Suprapubic skin (tissue), 4 donors: ENCODE results near the gene TMEM207. TPM values are rescaled to one million over a fixed set of nuclear protein-coding genes. Genes with fewer than 3 reads are reported as not detected.

Experiments used
- DNase-seq, 2 donors: peaks; one replicate each; pipeline ENCODE4 v3.0.0-alpha.2; 2019; ENCODE audit warnings: low spot score in 2 of 2
- H3K27ac ChIP-seq: fragments of 200-600 bp; sonication (generic); one replicate; pipeline ENCODE4 v1.5.1; 2019
- H3K27me3 ChIP-seq: fragments of 200-600 bp; sonication (generic); one replicate; pipeline ENCODE4 v1.5.1; 2019
- H3K36me3 ChIP-seq: fragments of 200-600 bp; sonication (generic); one replicate; pipeline ENCODE4 v1.5.1; 2019
- H3K4me1 ChIP-seq: fragments of 200-600 bp; sonication (generic); one replicate; pipeline ENCODE4 v1.5.1; 2019
- H3K4me3 ChIP-seq: fragments of 200-600 bp; sonication (generic); one replicate; pipeline ENCODE4 v1.5.1; 2019; ENCODE audit warnings: mild to moderate bottlenecking
- H3K9me3 ChIP-seq: fragments of 200-600 bp; sonication (generic); one replicate; pipeline ENCODE4 v1.5.1; 2019
- EP300 ChIP-seq: sonication (generic); formaldehyde crosslinking; IDR thresholded peaks from one replicate; pipeline ENCODE4 v1.6.1; 2017; ENCODE audit warnings: antibody characterized with exemption
- POLR2A ChIP-seq, 2 donors: fragments of 450-650 bp; IDR thresholded peaks; one replicate each; pipeline ENCODE4 v1.6.1; 2017; ENCODE audit warnings: antibody characterized with exemption in 2 of 2, mild to moderate bottlenecking in 2 of 2, moderate library complexity in 2 of 2
- POLR2AphosphoS5 ChIP-seq, 3 donors: sonication (generic); formaldehyde crosslinking; IDR thresholded peaks; one replicate each; pipeline ENCODE4 v1.6.1; 2017; ENCODE audit warnings: antibody characterized with exemption in 3 of 3
- WGBS: methylation state at CpG from one replicate; pipeline ENCODE4 v1.1.5; 2018; 5-methylcytosine and 5-hydroxymethylcytosine counted together
- total RNA-seq, 4 donors: library from RNA; depleted of rRNA; stranded (reverse); fragments of >200 nt; gene quantifications; one replicate each; pipeline ENCODE4 v1.1.0, GENCODE V29; 2016
- TF ChIP-seq, protein P1 (sequence below), 2 donors: fragments of 200-600 bp in 1 of 2; fragments of 450-650 bp in 1 of 2; sonication (generic) in 1 of 2; IDR thresholded peaks; one replicate each; pipeline ENCODE4 v1.5.1; 2016 to 2019; ENCODE audit warnings: antibody characterized with exemption in 2 of 2, mild to moderate bottlenecking in 1 of 2, moderate library complexity in 1 of 2

TMEM207 gene
- total RNA-seq, 4 donors from 2014 or later = not detected

DNA sequence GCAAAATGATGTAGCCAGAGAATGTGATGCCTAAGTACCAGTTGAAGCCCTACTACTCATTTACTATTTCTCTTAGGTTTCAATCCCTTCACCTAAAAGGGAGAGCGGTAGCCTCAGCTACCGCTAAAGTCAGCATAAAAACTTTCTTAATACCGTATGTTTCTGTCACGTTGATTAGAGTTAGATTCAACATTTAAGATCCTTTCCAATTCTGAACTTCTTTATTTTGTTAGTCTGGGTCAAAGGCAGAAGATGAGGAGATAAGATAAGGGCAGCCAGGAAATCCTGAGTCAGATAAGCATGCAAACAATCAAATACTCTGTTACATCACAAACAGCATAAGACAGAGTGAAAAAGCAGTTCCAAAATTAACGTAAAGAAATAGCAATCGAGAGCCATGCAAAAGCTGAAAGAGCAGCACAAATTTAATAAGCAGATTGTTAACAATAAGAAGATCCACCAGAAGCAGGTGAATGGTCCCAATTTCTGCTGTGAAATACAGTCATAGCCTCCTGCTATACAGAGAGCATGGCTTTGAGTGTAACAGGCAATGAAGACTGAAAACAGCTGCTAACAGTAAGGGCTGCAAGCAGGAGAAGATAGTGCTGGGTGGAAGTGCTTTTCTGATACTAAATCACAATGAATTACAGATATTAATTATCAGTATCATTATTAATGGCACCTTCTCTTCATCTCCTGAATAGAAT lies 3.0 kb downstream of the TMEM207 start:
- Histone ChIP-seq H3K4me1 (no peaks in the 10 kb centered on the region), H3K27me3 (peaks cover under 1% of the 10 kb centered on the region), H3K27ac (no peak overlapping the region), H3K4me3 (no peak overlapping the region), H3K9me3 (no peaks in the 10 kb centered on the region), H3K36me3 (no peaks in the 10 kb centered on the region)
- no peak for DNase-seq
- 47% methylated on average over 6 of the region's 6 CpGs for WGBS
- TF ChIP-seq POLR2A (IDR thresholded peaks at IDR 0.05) (no peak), EP300 (no peak), POLR2AphosphoS5 (IDR thresholded peaks at IDR 0.05) (no peak)
- TF ChIP-seq, protein P1, sequence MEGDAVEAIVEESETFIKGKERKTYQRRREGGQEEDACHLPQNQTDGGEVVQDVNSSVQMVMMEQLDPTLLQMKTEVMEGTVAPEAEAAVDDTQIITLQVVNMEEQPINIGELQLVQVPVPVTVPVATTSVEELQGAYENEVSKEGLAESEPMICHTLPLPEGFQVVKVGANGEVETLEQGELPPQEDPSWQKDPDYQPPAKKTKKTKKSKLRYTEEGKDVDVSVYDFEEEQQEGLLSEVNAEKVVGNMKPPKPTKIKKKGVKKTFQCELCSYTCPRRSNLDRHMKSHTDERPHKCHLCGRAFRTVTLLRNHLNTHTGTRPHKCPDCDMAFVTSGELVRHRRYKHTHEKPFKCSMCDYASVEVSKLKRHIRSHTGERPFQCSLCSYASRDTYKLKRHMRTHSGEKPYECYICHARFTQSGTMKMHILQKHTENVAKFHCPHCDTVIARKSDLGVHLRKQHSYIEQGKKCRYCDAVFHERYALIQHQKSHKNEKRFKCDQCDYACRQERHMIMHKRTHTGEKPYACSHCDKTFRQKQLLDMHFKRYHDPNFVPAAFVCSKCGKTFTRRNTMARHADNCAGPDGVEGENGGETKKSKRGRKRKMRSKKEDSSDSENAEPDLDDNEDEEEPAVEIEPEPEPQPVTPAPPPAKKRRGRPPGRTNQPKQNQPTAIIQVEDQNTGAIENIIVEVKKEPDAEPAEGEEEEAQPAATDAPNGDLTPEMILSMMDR (IDR thresholded peaks at IDR 0.05) = no peak

DNA sequence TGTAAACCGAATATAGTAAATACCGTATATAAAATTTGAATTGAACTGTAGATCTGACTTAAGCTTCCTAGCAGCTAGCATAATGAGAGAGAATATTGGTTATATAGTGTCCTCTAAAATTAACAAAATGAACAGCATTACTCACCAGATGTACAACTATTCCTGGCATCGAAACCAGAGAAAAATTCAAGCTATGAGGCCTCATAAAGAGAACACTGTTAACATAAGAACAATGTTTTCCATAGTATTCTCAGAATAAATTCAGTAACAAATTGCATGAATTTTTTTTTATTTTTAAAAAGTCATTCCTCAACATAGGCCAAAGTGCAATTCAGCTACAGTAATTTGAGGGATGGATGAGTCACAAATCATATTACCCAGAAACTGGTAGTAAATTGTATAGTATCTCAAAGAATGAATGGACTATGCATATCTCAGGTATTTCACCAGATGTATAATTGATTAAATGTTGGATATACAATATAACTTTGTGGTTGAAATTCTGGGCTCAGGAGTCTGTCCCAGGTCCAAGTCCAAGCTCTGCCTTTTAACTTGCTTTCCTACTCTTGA lies 5.0 kb downstream of the TMEM207 start:
- H3K27me3 ChIP-seq = no peaks in the 10 kb centered on the region
- WGBS = 84% methylated on average over 3 of the region's 3 CpGs
- H3K9me3 ChIP-seq = no peaks in the 10 kb centered on the region
- H3K27ac ChIP-seq = no peak overlapping the region
- TF ChIP-seq EP300 = no peak
- H3K36me3 ChIP-seq = no peaks in the 10 kb centered on the region
- no peak for DNase-seq
- H3K4me1 ChIP-seq = no peaks in the 10 kb centered on the region
- no peak overlapping the region for H3K4me3 ChIP-seq

DNA sequence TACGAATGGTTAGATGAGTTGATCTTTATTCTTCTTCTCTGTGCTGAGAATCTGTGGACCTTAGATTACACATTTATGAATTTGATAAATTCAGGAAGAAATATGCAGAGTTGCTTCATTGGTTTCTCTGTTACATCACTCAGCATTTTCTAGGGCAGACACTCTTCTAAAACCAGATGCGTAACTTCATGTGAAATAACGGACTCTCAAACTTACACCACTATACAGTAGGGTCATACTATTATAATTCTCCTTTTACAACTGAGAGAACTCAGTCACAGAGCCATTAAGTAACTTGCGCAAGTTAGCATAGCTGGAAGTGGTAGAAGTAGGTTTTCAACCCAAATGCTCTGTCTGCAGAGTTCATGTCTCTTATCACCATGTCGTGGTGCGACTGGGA lies 5.7 kb downstream of the TMEM207 start:
- Histone ChIP-seq H3K4me3 (no peak overlapping the region), H3K27ac (no peak overlapping the region), H3K27me3 (no peaks in the 10 kb centered on the region), H3K36me3 (no peaks in the 10 kb centered on the region), H3K9me3 (no peaks in the 10 kb centered on the region), H3K4me1 (no peaks in the 10 kb centered on the region)
- WGBS = 92% methylated on average over 6 of the region's 6 CpGs
- TF ChIP-seq, protein P1 (IDR thresholded peaks at IDR 0.05) = no peak
- no peak for TF ChIP-seq POLR2A (IDR thresholded peaks at IDR 0.05)
- no peak for TF ChIP-seq POLR2AphosphoS5 (IDR thresholded peaks at IDR 0.05)
- no peak for TF ChIP-seq EP300
- no peak for DNase-seq

DNA sequence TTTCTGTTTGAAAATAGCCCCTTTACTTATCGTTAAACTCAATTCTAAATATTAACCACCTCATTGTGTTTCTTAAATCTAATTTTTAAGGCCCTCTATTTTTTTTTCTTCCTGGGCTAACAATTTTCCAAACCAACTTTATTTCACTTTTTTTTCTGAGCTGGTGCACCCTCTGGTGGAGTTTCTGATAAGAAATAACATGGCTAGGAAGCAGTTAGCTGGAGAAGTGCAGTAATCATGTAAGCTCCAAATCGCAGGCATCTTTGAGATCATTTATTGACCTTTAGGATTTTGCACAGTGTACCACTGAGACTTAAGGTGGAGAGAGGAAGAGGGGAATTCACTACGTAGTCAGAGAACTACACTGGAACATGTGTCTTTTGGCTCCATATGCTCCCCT lies 6.4 kb downstream of the TMEM207 start:
- H3K36me3 ChIP-seq = no peaks in the 10 kb centered on the region
- no peak overlapping the region for H3K4me3 ChIP-seq
- no peak overlapping the region for H3K27ac ChIP-seq
- no peaks in the 10 kb centered on the region for H3K9me3 ChIP-seq
- DNase-seq = no peak
- WGBS = 85% methylated on average over 3 of the region's 3 CpGs
- H3K27me3 ChIP-seq = no peaks in the 10 kb centered on the region
- TF ChIP-seq, protein P1 (IDR thresholded peaks at IDR 0.05) = no peak
- TF ChIP-seq EP300 (no peak), POLR2AphosphoS5 (IDR thresholded peaks at IDR 0.05) (no peak), POLR2A (IDR thresholded peaks at IDR 0.05) (no peak)
- H3K4me1 ChIP-seq = no peaks in the 10 kb centered on the region

DNA sequence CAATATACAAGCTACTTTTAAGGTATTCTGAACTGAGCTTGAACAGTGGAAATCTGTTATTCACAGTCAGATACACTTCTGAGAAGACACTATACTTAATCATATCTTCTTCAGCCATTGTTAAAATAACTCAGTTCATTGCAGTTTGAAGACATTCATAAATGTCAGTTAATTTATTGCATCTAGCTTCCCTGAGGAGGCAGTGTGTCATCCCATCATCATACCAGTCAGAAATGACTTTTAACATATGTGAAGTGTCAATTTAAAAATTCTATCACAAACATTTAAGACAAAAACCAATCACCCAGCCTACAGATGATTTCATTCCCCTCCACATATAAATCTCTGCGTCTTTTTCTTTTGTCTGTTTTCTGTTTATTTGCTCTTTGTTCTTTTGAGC lies 7.5 kb downstream of the TMEM207 start:
- no peaks in the 10 kb centered on the region for H3K4me1 ChIP-seq
- WGBS = 85% methylated on average over 1 of the region's 1 CpG
- no peak for TF ChIP-seq POLR2AphosphoS5 (IDR thresholded peaks at IDR 0.05)
- TF ChIP-seq, protein P1 (IDR thresholded peaks at IDR 0.05) = no peak
- no peak for TF ChIP-seq EP300
- TF ChIP-seq POLR2A (IDR thresholded peaks at IDR 0.05) = no peak
- no peak overlapping the region for H3K4me3 ChIP-seq
- no peaks in the 10 kb centered on the region for H3K27me3 ChIP-seq
- no peaks in the 10 kb centered on the region for H3K9me3 ChIP-seq
- no peaks in the 10 kb centered on the region for H3K36me3 ChIP-seq
- no peak overlapping the region for H3K27ac ChIP-seq
- no peak for DNase-seq
